ENCODE measurements around the gene ZNF3. TPM values are rescaled to one million over a fixed set of nuclear protein-coding genes. Genes with fewer than 3 reads are reported as not detected.
A peak's percentile ranks its signal among the peaks of the same experiment; 100 is the strongest.

Gene ZNF3
- total and polyA plus RNA-seq, 12 donors: 13.2 to 47.3 (median 22.4) TPM

DNA sequence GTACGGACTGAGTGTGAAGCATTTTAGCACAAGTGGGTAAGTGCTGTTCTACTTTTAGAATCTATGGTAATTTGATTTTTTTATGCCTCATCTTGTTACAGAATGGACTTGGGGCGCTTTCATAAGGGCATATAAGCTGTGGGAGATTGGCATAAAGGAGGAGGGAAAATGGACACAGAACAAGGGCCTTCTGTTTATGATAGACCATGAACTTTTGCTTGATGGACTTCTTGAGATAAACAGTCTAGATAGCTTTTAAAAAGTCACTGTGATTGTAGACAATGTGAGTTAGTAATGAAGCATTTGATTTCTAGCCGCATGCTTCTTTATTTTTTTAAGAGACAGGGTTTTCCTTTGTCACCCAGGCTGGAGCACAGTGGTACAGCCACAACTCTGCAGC is 29.9 kb downstream of the ZNF3 start:
- Histone ChIP-seq H3K36me3 (replicated peaks in 1 of 2) (no peaks in the 10 kb centered on the region), H3K9me3 (replicated peaks in 1 of 3) (no peaks in the 10 kb centered on the region), H3K4me3 (no peak overlapping the region), H3K27me3 (no peaks in the 10 kb centered on the region), H3K4me1 (replicated peaks in 1 of 2) (peaks cover 3 to 9% of the 10 kb centered on the region in 2 donors), H3K27ac (no peak overlapping the region)
- TF ChIP-seq CTCF (IDR thresholded peaks at IDR 0.05) (no peak), POLR2A (IDR thresholded peaks at IDR 0.05) (no peak)
- WGBS, 4 donors: 74 to 84% (median 78%) methylated on average over 2 to 3 of the region's 3 CpGs
- intact Hi-C loops (cut with DNase I): loop anchor here (5.0 to 10.0 kb wide), 3 partner anchors 39 to 57 kb away; no protein-coding TSS in a partner anchor
- no peak for DNase-seq

- peak within 1 kb of the TSS; percentile 20 to 76 (median 58) for H3K4me3 ChIP-seq
- H3K27ac ChIP-seq: peak within 1 kb of the TSS; percentile 80 to 99 (median 96)
- H3K27me3 ChIP-seq: no peaks in the 10 kb centered on the region
- H3K36me3 ChIP-seq (replicated peaks in 1 of 2): no peaks in the 10 kb centered on the region
- no peaks in the 10 kb centered on the region for H3K9me3 ChIP-seq (replicated peaks in 1 of 3)
- peak; percentile 46 to 95 for TF ChIP-seq POLR2A (IDR thresholded peaks at IDR 0.05)
- peak in 2 of 6 experiments; percentile 9 to 15 for TF ChIP-seq CTCF (IDR thresholded peaks at IDR 0.05)
- H3K4me1 ChIP-seq (replicated peaks in 1 of 2): peaks cover 3 to 9% of the 10 kb centered on the region in 2 donors
- intact Hi-C loops (cut with DNase I): loop anchor here (5.0 to 10.0 kb wide), 3 partner anchors 37 to 55 kb away; no protein-coding TSS in a partner anchor
- DNase-seq: peak; percentile 84 to 91 (median 88)
- WGBS, 4 donors: 0 to 1% (median 1%) methylated on average over 29 to 47 of the region's 47 CpGs
Observed at GRCh38 chr7:100049441-100050291, 31.9 kb downstream of the ZNF3 start, which contains the start of gene ZSCAN21. ZSCAN21 (plus strand) TSS chr7:100049774; CDS start chr7:100057007, 7,233 bp downstream.

GRCh38 chr7:100048680-100049079 is 32.8 kb downstream of the ZNF3 start:
- 85 to 98% (median 95%) methylated on average over 4 of the region's 4 CpGs for WGBS, 4 donors
- no peaks in the 10 kb centered on the region for H3K36me3 ChIP-seq (replicated peaks in 1 of 2)
- intact Hi-C loops (cut with DNase I): no loop called here
- H3K27me3 ChIP-seq: no peaks in the 10 kb centered on the region
- DNase-seq: no peak
- no peak overlapping the region for H3K27ac ChIP-seq
- H3K4me3 ChIP-seq: no peak overlapping the region
- H3K4me1 ChIP-seq (replicated peaks in 1 of 2): peaks cover 3 to 9% of the 10 kb centered on the region in 2 donors
- TF ChIP-seq CTCF (IDR thresholded peaks at IDR 0.05) (no peak), POLR2A (IDR thresholded peaks at IDR 0.05) (no peak)
- H3K9me3 ChIP-seq (replicated peaks in 1 of 3): no peaks in the 10 kb centered on the region

GRCh38 chr7:100044718-100045117 is 36.8 kb downstream of the ZNF3 start:
- TF ChIP-seq CTCF (IDR thresholded peaks at IDR 0.05): peak in 4 of 6 experiments; percentile 28 to 31 (median 30)
- no peak for TF ChIP-seq POLR2A (IDR thresholded peaks at IDR 0.05)
- H3K27ac ChIP-seq: no peak overlapping the region
- H3K27me3 ChIP-seq: no peaks in the 10 kb centered on the region
- H3K36me3 ChIP-seq (replicated peaks in 1 of 2): no peaks in the 10 kb centered on the region
- no peak overlapping the region for H3K4me3 ChIP-seq
- no peaks in the 10 kb centered on the region for H3K9me3 ChIP-seq (replicated peaks in 1 of 3)
- WGBS, 4 donors: 41 to 58% (median 52%) methylated on average over 6 of the region's 6 CpGs
- intact Hi-C loops (cut with DNase I): no loop called here
- peak in 5 of 7 donors; percentile 45 to 63 (median 59) for DNase-seq
- H3K4me1 ChIP-seq (replicated peaks in 1 of 2): peaks cover 0 to 9% of the 10 kb centered on the region in 2 donors

Measured in adrenal gland (tissue), 12 donors.